Hepatocyte (in vitro differentiated cells): ENCODE measurements around the gene AQP12A.

Experiments used
- EZH2phosphoT487 ChIP-seq: fragments of 200-600 bp; sonication (generic); IDR thresholded peaks from one replicate; pipeline ENCODE4 v1.6.1; 2018; ENCODE audit warnings: antibody characterized with exemption, mild to moderate bottlenecking, low read depth, moderate library complexity; ENCODE audit not compliant: unreplicated experiment, severe bottlenecking
- TF ChIP-seq, protein P1 (sequence below): fragments of 200-600 bp; sonication (generic); IDR thresholded peaks from 2 replicates; pipeline ENCODE4 v1.5.1; 2016; ENCODE audit warnings: antibody characterized with exemption, mild to moderate bottlenecking; ENCODE audit not compliant: poor library complexity

DNA sequence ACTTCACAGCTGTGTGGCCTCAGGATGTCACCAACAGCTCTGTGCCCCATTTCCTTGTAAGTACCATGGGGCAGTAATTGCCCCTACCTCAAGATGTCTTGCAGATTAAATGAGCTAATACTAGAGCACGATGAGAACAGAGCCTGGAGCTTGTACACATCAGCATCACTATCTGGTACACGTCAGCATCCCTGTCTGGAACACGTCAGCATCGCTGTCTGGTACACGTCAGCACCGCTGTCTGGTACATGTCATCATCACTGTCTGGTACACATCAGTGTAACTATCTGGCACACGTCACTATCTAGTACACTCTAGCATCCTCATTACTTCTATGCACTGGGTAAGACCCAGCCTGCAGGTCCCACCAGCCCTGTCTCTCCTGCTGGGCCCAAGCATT, 37.2 kb downstream of the AQP12A start:
- TF ChIP-seq, protein P1, sequence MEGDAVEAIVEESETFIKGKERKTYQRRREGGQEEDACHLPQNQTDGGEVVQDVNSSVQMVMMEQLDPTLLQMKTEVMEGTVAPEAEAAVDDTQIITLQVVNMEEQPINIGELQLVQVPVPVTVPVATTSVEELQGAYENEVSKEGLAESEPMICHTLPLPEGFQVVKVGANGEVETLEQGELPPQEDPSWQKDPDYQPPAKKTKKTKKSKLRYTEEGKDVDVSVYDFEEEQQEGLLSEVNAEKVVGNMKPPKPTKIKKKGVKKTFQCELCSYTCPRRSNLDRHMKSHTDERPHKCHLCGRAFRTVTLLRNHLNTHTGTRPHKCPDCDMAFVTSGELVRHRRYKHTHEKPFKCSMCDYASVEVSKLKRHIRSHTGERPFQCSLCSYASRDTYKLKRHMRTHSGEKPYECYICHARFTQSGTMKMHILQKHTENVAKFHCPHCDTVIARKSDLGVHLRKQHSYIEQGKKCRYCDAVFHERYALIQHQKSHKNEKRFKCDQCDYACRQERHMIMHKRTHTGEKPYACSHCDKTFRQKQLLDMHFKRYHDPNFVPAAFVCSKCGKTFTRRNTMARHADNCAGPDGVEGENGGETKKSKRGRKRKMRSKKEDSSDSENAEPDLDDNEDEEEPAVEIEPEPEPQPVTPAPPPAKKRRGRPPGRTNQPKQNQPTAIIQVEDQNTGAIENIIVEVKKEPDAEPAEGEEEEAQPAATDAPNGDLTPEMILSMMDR: no peak
- no peak for TF ChIP-seq EZH2phosphoT487
